GM21528 (cell line): ENCODE results near the gene INPP5A.
"Not testable (repeated sequence)": the region's sequence is repeated elsewhere in the genome, so short reads cannot be mapped to it uniquely, and the experiment has no call there.

Source experiments
- ATAC-seq: cut with Tn5 transposase; IDR thresholded peaks from one replicate; pipeline ENCODE4 v1.9.1; 2021; ENCODE audit warnings: mild to moderate bottlenecking, moderate library complexity; ENCODE audit not compliant: unreplicated experiment, low FRiP score

The INPP5A gene

DNA sequence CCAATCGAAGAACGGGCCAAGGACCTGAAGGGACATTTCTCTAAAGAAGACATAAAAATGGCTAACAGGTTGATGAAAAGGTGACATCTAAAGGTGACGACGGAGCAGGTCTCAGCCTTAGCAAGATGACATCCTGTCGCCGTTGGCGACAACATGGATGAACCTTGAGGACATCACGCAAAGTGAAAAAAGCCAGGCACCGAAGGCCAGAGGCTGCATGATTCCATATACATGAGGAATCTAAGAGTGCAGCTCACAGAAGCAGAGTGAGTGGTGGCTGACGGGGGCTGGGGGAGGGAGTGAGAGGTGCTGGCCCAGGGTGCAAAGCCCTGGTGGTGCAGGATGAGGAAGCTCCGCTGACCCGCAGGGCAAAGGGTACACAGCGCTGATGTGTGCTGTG lies 282.5 kb downstream of the INPP5A start:
- ATAC-seq = no peak

DNA sequence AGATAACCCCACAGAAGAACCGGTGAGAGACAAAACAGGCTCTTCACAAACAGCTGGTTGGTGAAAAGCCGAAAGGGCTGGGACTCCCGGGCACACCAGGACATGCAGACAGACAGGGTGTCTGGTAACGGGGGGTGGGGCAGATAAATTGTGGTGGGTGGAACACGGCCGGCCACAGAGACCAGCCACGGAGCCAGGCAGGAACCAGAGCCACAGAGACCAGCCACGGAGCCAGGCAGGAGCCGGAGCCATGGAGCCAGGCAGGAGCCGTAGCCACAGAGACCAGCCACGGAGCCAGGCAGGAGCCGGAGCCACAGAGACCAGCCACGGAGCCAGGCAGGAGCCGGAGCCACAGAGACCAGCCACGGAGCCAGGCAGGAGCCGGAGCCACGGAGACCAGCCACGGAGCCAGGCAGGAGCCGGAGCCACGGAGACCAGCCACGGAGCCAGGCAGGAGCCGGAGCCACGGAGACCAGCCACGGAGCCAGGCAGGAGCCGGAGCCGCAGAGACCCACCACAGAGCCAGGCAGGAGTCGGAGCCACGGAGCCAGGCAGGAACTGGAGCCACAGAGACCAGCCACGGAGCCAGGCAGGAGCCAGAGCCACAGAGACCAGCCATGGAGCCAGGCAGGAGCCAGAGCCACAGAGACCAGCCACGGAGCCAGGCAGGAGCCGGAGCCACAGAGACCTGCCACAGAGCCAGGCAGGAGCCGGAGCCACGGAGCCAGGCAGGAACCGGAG lies 288.4 kb downstream of the INPP5A start:
- not testable (repeated sequence) for ATAC-seq

GRCh38 chr10:132826524-132827422 lies 289.2 kb downstream of the INPP5A start:
- ATAC-seq = no peak

GRCh38 chr10:132827423-132827789 lies 289.8 kb downstream of the INPP5A start:
- ATAC-seq = no peak

GRCh38 chr10:132827861-132828539 lies 290.4 kb downstream of the INPP5A start:
- no peak for ATAC-seq

- no peak for ATAC-seq
Observed at GRCh38 chr10:132828681-132829080, 291.1 kb downstream of the INPP5A start.

- ATAC-seq = no peak
Observed at GRCh38 chr10:132829403-132829802, 291.8 kb downstream of the INPP5A start.

DNA sequence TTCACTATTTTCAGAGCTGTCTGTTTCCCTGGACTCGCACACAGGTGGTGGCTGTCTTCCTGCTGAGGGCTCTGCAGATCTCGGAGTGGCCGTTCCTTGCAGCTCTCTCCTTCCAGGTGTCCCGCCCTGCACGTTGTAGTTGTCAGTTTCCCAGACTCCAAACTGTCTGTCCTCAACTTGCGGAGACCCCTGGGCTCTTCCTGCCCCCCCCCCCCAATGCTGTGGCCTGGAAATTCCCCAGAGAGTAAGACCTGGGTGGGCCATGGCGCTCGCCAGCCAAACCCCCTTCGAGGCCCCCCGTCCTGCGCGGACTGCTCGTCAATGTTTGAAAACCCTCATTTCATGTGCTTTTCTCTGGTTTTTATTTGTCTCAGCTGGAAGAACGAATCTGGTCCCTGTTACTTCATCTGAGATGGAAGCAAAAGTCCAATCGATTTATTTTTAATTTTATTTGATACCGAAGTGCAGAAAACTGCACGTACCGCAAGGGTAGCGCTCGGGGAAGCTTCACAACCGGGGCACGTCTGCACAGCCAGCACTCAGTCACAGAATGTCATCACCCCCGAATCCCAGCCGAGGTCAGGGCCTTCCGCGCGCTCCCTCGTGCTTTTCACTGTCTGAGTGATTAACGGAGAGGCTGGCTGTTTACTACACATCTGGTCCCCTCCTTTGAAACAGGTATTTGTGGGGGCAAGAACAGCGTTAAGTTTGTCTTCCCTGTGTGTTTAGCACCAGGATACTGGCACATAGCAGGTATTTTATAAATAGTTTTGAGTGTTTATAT lies 294.8 kb downstream of the INPP5A start:
- no peak for ATAC-seq
